Peyer's patch (tissue), 4 donors: ENCODE data around the gene GRPEL1.

Experiments
- POLR2A ChIP-seq, 2 donors: fragments of 450-650 bp; IDR thresholded peaks; one replicate each; pipeline ENCODE4 v1.5.1; 2017; ENCODE audit warnings: antibody characterized with exemption in 2 of 2, mild to moderate bottlenecking in 2 of 2, moderate library complexity in 2 of 2
- TF ChIP-seq, protein P1 (sequence below), 6 experiments: fragments of 450-650 bp in 4 of 6; fragments of 200-600 bp in 2 of 6; sonication (generic) in 1 of 6; IDR thresholded peaks; one replicate each; pipeline ENCODE4 v1.5.1; 2017 to 2019; ENCODE audit warnings: antibody characterized with exemption in 6 of 6, mild to moderate bottlenecking in 3 of 6, moderate library complexity in 1 of 6

GRCh38 chr4:7063362-7063761, 4.5 kb downstream of the GRPEL1 start:
- TF ChIP-seq, protein P1, sequence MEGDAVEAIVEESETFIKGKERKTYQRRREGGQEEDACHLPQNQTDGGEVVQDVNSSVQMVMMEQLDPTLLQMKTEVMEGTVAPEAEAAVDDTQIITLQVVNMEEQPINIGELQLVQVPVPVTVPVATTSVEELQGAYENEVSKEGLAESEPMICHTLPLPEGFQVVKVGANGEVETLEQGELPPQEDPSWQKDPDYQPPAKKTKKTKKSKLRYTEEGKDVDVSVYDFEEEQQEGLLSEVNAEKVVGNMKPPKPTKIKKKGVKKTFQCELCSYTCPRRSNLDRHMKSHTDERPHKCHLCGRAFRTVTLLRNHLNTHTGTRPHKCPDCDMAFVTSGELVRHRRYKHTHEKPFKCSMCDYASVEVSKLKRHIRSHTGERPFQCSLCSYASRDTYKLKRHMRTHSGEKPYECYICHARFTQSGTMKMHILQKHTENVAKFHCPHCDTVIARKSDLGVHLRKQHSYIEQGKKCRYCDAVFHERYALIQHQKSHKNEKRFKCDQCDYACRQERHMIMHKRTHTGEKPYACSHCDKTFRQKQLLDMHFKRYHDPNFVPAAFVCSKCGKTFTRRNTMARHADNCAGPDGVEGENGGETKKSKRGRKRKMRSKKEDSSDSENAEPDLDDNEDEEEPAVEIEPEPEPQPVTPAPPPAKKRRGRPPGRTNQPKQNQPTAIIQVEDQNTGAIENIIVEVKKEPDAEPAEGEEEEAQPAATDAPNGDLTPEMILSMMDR (IDR thresholded peaks at IDR 0.05) = no peak
- TF ChIP-seq POLR2A (IDR thresholded peaks at IDR 0.05) = no peak
